ENCODE data around the gene VIPR2.

- TF ChIP-seq NFIC (IDR thresholded peaks at IDR 0.05; ENCODE audit: low read length) (no peak), POLR2AphosphoS5 (IDR thresholded peaks at IDR 0.05; ENCODE audit: low read depth, low read length) (no peak), TBX2 (CRISPR knock-in tag; IDR thresholded peaks at IDR 0.05; ENCODE audit: borderline replicate concordance) (no peak), EZH2 (conservative IDR thresholded peaks at IDR 0.05; ENCODE audit: low read depth, low read length) (no peak), TARDBP (CRISPR knock-in tag; IDR thresholded peaks at IDR 0.05) (no peak), EP300 (IDR thresholded peaks at IDR 0.05; ENCODE audit: low read depth in 2 of 2, low read length in 2 of 2) (no peak), EP300 (CRISPR knock-in tag; IDR thresholded peaks at IDR 0.05; ENCODE audit: borderline replicate concordance) (no peak), CEBPB (IDR thresholded peaks at IDR 0.05; ENCODE audit: borderline replicate concordance, low read depth, low read length) (no peak), ZBTB38 (CRISPR knock-in tag; IDR thresholded peaks at IDR 0.05) (no peak), CTCF (CRISPR knock-in tag; IDR thresholded peaks at IDR 0.05) (no peak), TAF1 (CRISPR knock-in tag; IDR thresholded peaks at IDR 0.05) (no peak), POLR2A (IDR thresholded peaks at IDR 0.05; ENCODE audit: insufficient read depth in 1 of 2, low read depth in 2 of 2, low read length in 2 of 2) (no peak)
These were observed 138.0 kb downstream of the VIPR2 start for GRCh38 chr7:159006610-159007130.
